Upper lobe of left lung (tissue), 6 donors: Measurements from ENCODE around the gene IMMP2L. TPM values are rescaled to one million over a fixed set of nuclear protein-coding genes. Genes with fewer than 3 reads are reported as not detected.
A peak's percentile ranks its signal among the peaks of the same experiment; 100 is the strongest.

ENCODE experiments used
- ATAC-seq, 2 donors: fragments of 200-7000 bp; cut with Tn5 transposase; one replicate each; pipeline ENCODE4 v1.9.1; 2022; ENCODE audit warnings: mild to moderate bottlenecking in 2 of 2, moderate library complexity in 2 of 2; ENCODE audit not compliant: low FRiP score in 2 of 2
- DNase-seq, 2 donors: peaks; one replicate each; pipeline ENCODE4 v3.0.0-alpha.2; 2019 to 2020
- H3K27ac ChIP-seq, 4 donors: fragments of 200-600 bp; sonication (generic); one replicate each; pipeline ENCODE4 v1.5.1; 2016 to 2019
- H3K27me3 ChIP-seq, 4 donors: fragments of 200-600 bp; sonication (generic); one replicate each; pipeline ENCODE4 v1.5.1; 2017 to 2019
- H3K36me3 ChIP-seq, 4 donors: fragments of 200-600 bp; sonication (generic); one replicate each; pipeline ENCODE4 v1.5.1; 2016 to 2019
- H3K4me1 ChIP-seq, 4 donors: fragments of 200-600 bp; sonication (generic); one replicate each; pipeline ENCODE4 v1.5.1; 2018 to 2019
- H3K4me3 ChIP-seq, 4 donors: fragments of 200-600 bp; sonication (generic); one replicate each; pipeline ENCODE4 v1.5.1; 2017 to 2019; ENCODE audit warnings: mild to moderate bottlenecking in 2 of 4, moderate library complexity in 1 of 4
- H3K9me3 ChIP-seq, 4 donors: fragments of 200-600 bp; sonication (generic); one replicate each; pipeline ENCODE4 v1.5.1; 2018 to 2019
- CTCF ChIP-seq, 6 experiments: fragments of 450-650 bp in 4 of 6; fragments of 200-600 bp in 2 of 6; sonication (generic) in 2 of 6; IDR thresholded peaks; one replicate each; pipeline ENCODE4 v1.5.1; 2016 to 2019; ENCODE audit warnings: antibody characterized with exemption in 6 of 6
- EP300 ChIP-seq, 4 donors: sonication (generic); formaldehyde crosslinking; IDR thresholded peaks; one replicate each; pipeline ENCODE4 v1.5.1; 2017; ENCODE audit warnings: antibody characterized with exemption in 4 of 4, control low read depth in 2 of 4
- POLR2A ChIP-seq, 4 donors: fragments of 450-650 bp; IDR thresholded peaks; one replicate each; pipeline ENCODE4 v1.5.1; 2016 to 2017; ENCODE audit warnings: antibody characterized with exemption in 4 of 4, mild to moderate bottlenecking in 2 of 4
- POLR2AphosphoS5 ChIP-seq, 2 donors: sonication (generic); formaldehyde crosslinking; IDR thresholded peaks; one replicate each; pipeline ENCODE4 v1.5.1; 2017; ENCODE audit warnings: antibody characterized with exemption in 2 of 2
- WGBS, 2 donors: methylation state at CpG; one replicate each; pipeline ENCODE4 v1.1.5; 2017 to 2018; 5-methylcytosine and 5-hydroxymethylcytosine counted together
- total RNA-seq, 6 donors: library from RNA; depleted of rRNA in 4 of 6; stranded (reverse); fragments of >200 nt in 4 of 6; gene quantifications; one replicate each; pipeline versions ENCODE4 v1.1.0 to v1.2.1, GENCODE V29; 2016 to 2021
- donor health status: DM: no; HTN: no; CAD: no; lungs with moderate emphysema.
- donor health status: DM: no; HTN: yes; CAD: no; lungs with severe emphysema.

Gene IMMP2L
- total RNA-seq, 6 donors from 2014 or later: 7.1 to 17.5 (median 11.3) TPM

GRCh38 chr7:111390000-111390399 lies 172.3 kb downstream of the IMMP2L start:
- peaks cover 0 to 7% (median 4%) of the 10 kb centered on the region in 4 donors for H3K4me1 ChIP-seq
- 95 to 97% methylated on average over 4 of the region's 4 CpGs for WGBS, 2 donors
- no peak overlapping the region for H3K4me3 ChIP-seq
- ATAC-seq (no peak), DNase-seq (no peak)
- no peak overlapping the region for H3K27ac ChIP-seq
- no peaks in the 10 kb centered on the region for H3K36me3 ChIP-seq
- H3K9me3 ChIP-seq: no peaks in the 10 kb centered on the region
- H3K27me3 ChIP-seq: no peaks in the 10 kb centered on the region
- TF ChIP-seq CTCF (IDR thresholded peaks at IDR 0.05) (no peak), POLR2AphosphoS5 (IDR thresholded peaks at IDR 0.05) (no peak), POLR2A (IDR thresholded peaks at IDR 0.05) (no peak), EP300 (IDR thresholded peaks at IDR 0.05) (no peak)

GRCh38 chr7:111388912-111389311 lies 173.4 kb downstream of the IMMP2L start:
- Histone ChIP-seq H3K27me3 (no peaks in the 10 kb centered on the region), H3K4me1 (peaks cover 0 to 7% (median 4%) of the 10 kb centered on the region in 4 donors), H3K9me3 (no peaks in the 10 kb centered on the region), H3K36me3 (no peaks in the 10 kb centered on the region), H3K4me3 (no peak overlapping the region), H3K27ac (no peak overlapping the region)
- 87 to 95% methylated on average over 2 of the region's 2 CpGs for WGBS, 2 donors
- DNase-seq (no peak), ATAC-seq (no peak)
- TF ChIP-seq POLR2AphosphoS5 (IDR thresholded peaks at IDR 0.05) (no peak), CTCF (IDR thresholded peaks at IDR 0.05) (no peak), POLR2A (IDR thresholded peaks at IDR 0.05) (no peak), EP300 (IDR thresholded peaks at IDR 0.05) (no peak)

- no peak for TF ChIP-seq CTCF (IDR thresholded peaks at IDR 0.05)
- no peak for TF ChIP-seq EP300 (IDR thresholded peaks at IDR 0.05)
- no peak for TF ChIP-seq POLR2A (IDR thresholded peaks at IDR 0.05)
- no peak for TF ChIP-seq POLR2AphosphoS5 (IDR thresholded peaks at IDR 0.05)
- H3K36me3 ChIP-seq: no peaks in the 10 kb centered on the region
- WGBS, 2 donors: 69 to 85% methylated on average over 2 of the region's 2 CpGs
- no peak overlapping the region for H3K4me3 ChIP-seq
- H3K27ac ChIP-seq: no peak overlapping the region
- H3K27me3 ChIP-seq: no peaks in the 10 kb centered on the region
- DNase-seq (no peak), ATAC-seq (no peak)
- H3K4me1 ChIP-seq: peaks cover 0 to 6% (median 2%) of the 10 kb centered on the region in 4 donors
- no peaks in the 10 kb centered on the region for H3K9me3 ChIP-seq
These were observed 174.3 kb downstream of the IMMP2L start for GRCh38 chr7:111388016-111388415.

GRCh38 chr7:111384065-111384891 lies 178.0 kb downstream of the IMMP2L start:
- Histone ChIP-seq H3K27ac (peak overlapping the region in 1 of 4 donors; percentile 9), H3K27me3 (no peaks in the 10 kb centered on the region), H3K9me3 (no peaks in the 10 kb centered on the region), H3K4me3 (no peak overlapping the region), H3K36me3 (no peaks in the 10 kb centered on the region), H3K4me1 (no peaks in the 10 kb centered on the region)
- DNase-seq (no peak), ATAC-seq (peak in 1 of 2 donors; percentile 51)
- 94 to 96% methylated on average over 3 of the region's 3 CpGs for WGBS, 2 donors
- no peak for TF ChIP-seq CTCF (IDR thresholded peaks at IDR 0.05)
- no peak for TF ChIP-seq EP300 (IDR thresholded peaks at IDR 0.05)
- TF ChIP-seq POLR2A (IDR thresholded peaks at IDR 0.05): no peak
- TF ChIP-seq POLR2AphosphoS5 (IDR thresholded peaks at IDR 0.05): no peak

- H3K9me3 ChIP-seq: no peaks in the 10 kb centered on the region
- TF ChIP-seq CTCF (IDR thresholded peaks at IDR 0.05) (no peak), POLR2A (IDR thresholded peaks at IDR 0.05) (no peak), POLR2AphosphoS5 (IDR thresholded peaks at IDR 0.05) (no peak)
- no peak overlapping the region for H3K27ac ChIP-seq
- H3K4me3 ChIP-seq: no peak overlapping the region
- ATAC-seq: no peak
- H3K36me3 ChIP-seq: no peaks in the 10 kb centered on the region
- H3K4me1 ChIP-seq: no peaks in the 10 kb centered on the region
- WGBS, 2 donors: 98% methylated on average over 3 of the region's 3 CpGs
- no peak for DNase-seq
- H3K27me3 ChIP-seq: no peaks in the 10 kb centered on the region
These were observed 179.2 kb downstream of the IMMP2L start for GRCh38 chr7:111383133-111383532.
